Small intestine (tissue), 7 donors: ENCODE data around the gene PHYHIPL. TPM values are rescaled to one million over a fixed set of nuclear protein-coding genes. Genes with fewer than 3 reads are reported as not detected.
"Not testable (repeated sequence)": the region's sequence is repeated elsewhere in the genome, so short reads cannot be mapped to it uniquely, and the experiment has no call there.

Source experiments
- DNase-seq, 2 donors: peaks; one replicate each; pipeline versions ENCODE4 v3.0.0 to v3.0.0-alpha.2; 2013
- FAIRE-seq: peaks from 2 replicates; lab custom pipeline; 2012; peaks lifted over from hg19 to GRCh38; lab: Jason Lieb, UNC
- H3K27ac ChIP-seq, 3 donors: one replicate each; pipeline ENCODE4 v1.5.1; 2013; ENCODE audit warnings: low read length in 2 of 3, mild to moderate bottlenecking in 2 of 3, control low read depth in 1 of 3, inconsistent platforms in 1 of 3, low read depth in 1 of 3, moderate library complexity in 1 of 3
- H3K27me3 ChIP-seq, 3 donors: one replicate each; pipeline ENCODE4 v1.6.1; 2013; ENCODE audit warnings: low read length in 3 of 3, inconsistent platforms in 1 of 3; ENCODE audit not compliant: control insufficient read depth in 3 of 3, insufficient read depth in 3 of 3
- H3K36me3 ChIP-seq, 3 donors: one replicate each; pipeline ENCODE4 v1.6.1; 2013; ENCODE audit warnings: low read length in 3 of 3, inconsistent platforms in 1 of 3, low read depth in 1 of 3, mild to moderate bottlenecking in 1 of 3, moderate library complexity in 1 of 3; ENCODE audit not compliant: control insufficient read depth in 3 of 3, insufficient read depth in 2 of 3
- H3K4me1 ChIP-seq, 3 donors: one replicate each; pipeline ENCODE4 v1.6.1; 2013; ENCODE audit warnings: low read length in 2 of 3, inconsistent platforms in 1 of 3, low read depth in 1 of 3, mild to moderate bottlenecking in 1 of 3, moderate library complexity in 1 of 3; ENCODE audit not compliant: control insufficient read depth in 3 of 3, insufficient read depth in 2 of 3
- H3K4me3 ChIP-seq, 3 donors: one replicate each; pipeline ENCODE4 v1.5.1; 2013; ENCODE audit warnings: low read length in 3 of 3, control low read depth in 1 of 3, inconsistent platforms in 1 of 3, low read depth in 1 of 3, mild to moderate bottlenecking in 1 of 3, moderate library complexity in 1 of 3
- H3K9me3 ChIP-seq, 2 donors: one replicate each; pipeline ENCODE4 v1.6.1; 2013; ENCODE audit warnings: low read depth in 1 of 2, low read length in 1 of 2; ENCODE audit not compliant: control insufficient read depth in 2 of 2, insufficient read depth in 1 of 2
- WGBS, 3 donors: extraction: QIAGEN DNeasy Blood & Tissue Kit; methylation state at CpG; one replicate each; pipeline ENCODE4 v1.1.7; 2013; 5-methylcytosine and 5-hydroxymethylcytosine counted together
- polyA plus RNA-seq, 4 donors: library from polyadenylated mRNA; stranded (reverse) in 3 of 4; unstranded in 1 of 4; fragments of 200-250 nt in 3 of 4; fragments of 120-200 nt in 1 of 4; gene quantifications; one replicate each; pipeline versions ENCODE4 v1.2.1 to v1.2.3, GENCODE V29; 2013
- donor health status: healthy with polysubstance abuse.
- donor health status: control.
- donor health status: control.
- donor health status: Bipolar disorder and iron deficiency.
- donor health status: healthy.

Gene PHYHIPL
- polyA plus RNA-seq, 4 donors = 7.0 to 19.7 (median 15.1) TPM

- Histone ChIP-seq H3K27ac (no peak overlapping the region), H3K36me3 (peaks cover 0 to 11% (median 0%) of the 10 kb centered on the region in 3 donors), H3K4me1 (no peaks in the 10 kb centered on the region), H3K9me3 (no peaks in the 10 kb centered on the region), H3K27me3 (no peaks in the 10 kb centered on the region), H3K4me3 (no peak overlapping the region)
- 79 to 94% (median 86%) methylated on average over 2 of the region's 2 CpGs for WGBS, 3 donors
- FAIRE-seq (no peak), DNase-seq (no peak)
Measured at GRCh38 chr10:59212301-59212798, 35.9 kb downstream of the PHYHIPL start.

GRCh38 chr10:59214160-59214559 lies 37.7 kb downstream of the PHYHIPL start:
- FAIRE-seq (peak; percentile 68), DNase-seq (no peak)
- Histone ChIP-seq H3K4me3 (no peak overlapping the region), H3K27ac (no peak overlapping the region), H3K4me1 (no peaks in the 10 kb centered on the region), H3K36me3 (peaks cover 0 to 3% (median 0%) of the 10 kb centered on the region in 3 donors), H3K27me3 (no peaks in the 10 kb centered on the region), H3K9me3 (no peaks in the 10 kb centered on the region)
- WGBS, 3 donors = 92 to 98% (median 94%) methylated on average over 1 of the region's 1 CpG

DNA sequence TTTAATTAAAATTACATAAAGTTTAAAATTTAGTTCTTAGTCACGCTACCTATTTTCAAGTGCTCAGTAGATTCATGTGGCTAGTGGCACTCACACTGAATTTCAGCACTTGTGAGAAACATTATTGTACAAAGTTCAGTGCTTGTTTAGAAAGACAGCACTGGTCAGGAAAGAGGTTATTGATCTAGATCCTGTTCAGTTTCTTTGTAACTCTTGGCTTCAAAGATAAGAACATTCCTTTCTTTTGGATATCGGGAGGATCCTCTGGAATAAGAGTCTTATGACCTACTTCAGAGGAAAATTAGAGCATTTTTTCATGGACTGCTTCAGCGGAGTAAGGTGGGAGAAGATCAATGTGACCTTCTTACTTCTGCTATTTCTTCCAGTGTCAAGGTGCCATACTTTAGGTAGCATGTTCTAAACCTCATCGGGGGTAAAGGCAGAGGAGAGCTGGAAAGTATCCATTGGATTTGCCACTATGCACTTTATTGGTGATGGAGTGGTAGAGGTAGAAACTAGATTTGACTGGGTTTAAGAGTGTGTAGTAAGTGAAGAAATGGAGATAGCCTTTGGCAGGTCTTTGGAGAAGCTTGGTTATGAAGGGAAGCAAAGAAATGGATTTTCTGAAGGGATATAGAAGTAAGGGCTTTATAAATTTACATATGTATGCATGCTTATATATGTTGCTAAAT lies 39.9 kb downstream of the PHYHIPL start:
- no peak for FAIRE-seq
- Histone ChIP-seq H3K4me3 (no peak overlapping the region), H3K9me3 (no peaks in the 10 kb centered on the region), H3K36me3 (peaks cover 0 to 1% (median 0%) of the 10 kb centered on the region in 3 donors), H3K4me1 (no peaks in the 10 kb centered on the region), H3K27ac (no peak overlapping the region), H3K27me3 (no peaks in the 10 kb centered on the region)
- WGBS, 3 donors = 60 to 67% (median 67%) methylated on average over 4 of the region's 4 CpGs
- no peak for DNase-seq

- Histone ChIP-seq H3K4me1 (no peaks in the 10 kb centered on the region), H3K9me3 (no peaks in the 10 kb centered on the region), H3K27me3 (no peaks in the 10 kb centered on the region), H3K4me3 (no peak overlapping the region), H3K36me3 (no peaks in the 10 kb centered on the region), H3K27ac (no peak overlapping the region)
- FAIRE-seq (no peak), DNase-seq (peak; percentile 4 to 13)
Measured at GRCh38 chr10:59222788-59223187, 46.3 kb downstream of the PHYHIPL start.

- H3K4me3 ChIP-seq, H3K27me3 ChIP-seq, H3K36me3 ChIP-seq, H3K27ac ChIP-seq, FAIRE-seq, DNase-seq, H3K4me1 ChIP-seq, H3K9me3 ChIP-seq: not testable (repeated sequence)
- WGBS, 3 donors = 82 to 97% (median 88%) methylated on average over 2 of the region's 2 CpGs
Measured at GRCh38 chr10:59223597-59223996, 47.2 kb downstream of the PHYHIPL start.

DNA sequence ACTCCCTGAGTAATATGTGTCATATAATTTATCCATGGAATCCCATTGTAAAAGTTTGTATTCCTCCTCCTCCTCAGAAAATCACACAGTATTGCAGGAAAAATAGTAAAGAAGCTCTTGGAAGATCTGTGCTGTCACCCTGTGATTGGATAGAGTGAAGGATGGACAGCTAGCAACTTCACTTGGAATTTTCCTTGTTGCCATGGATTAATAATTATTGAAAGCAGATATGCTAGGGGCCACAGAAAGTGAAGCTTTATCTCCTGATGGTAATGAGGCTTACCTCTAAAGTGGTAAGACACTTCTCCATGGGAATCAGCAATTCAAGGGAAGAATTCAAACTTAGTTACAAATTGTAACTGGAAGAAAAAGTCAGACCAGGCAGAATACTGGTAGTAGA lies 48.8 kb downstream of the PHYHIPL start:
- Histone ChIP-seq H3K27ac (no peak overlapping the region), H3K4me3 (no peak overlapping the region), H3K27me3 (no peaks in the 10 kb centered on the region), H3K9me3 (no peaks in the 10 kb centered on the region), H3K4me1 (no peaks in the 10 kb centered on the region), H3K36me3 (peaks cover 0 to 1% (median 0%) of the 10 kb centered on the region in 3 donors)
- DNase-seq = peak in 1 of 2 donors; percentile 17
- no peak for FAIRE-seq

- WGBS, 3 donors = 85 to 89% (median 88%) methylated on average over 3 of the region's 3 CpGs
- Histone ChIP-seq H3K9me3 (no peaks in the 10 kb centered on the region), H3K36me3 (peaks cover 0 to 2% (median 0%) of the 10 kb centered on the region in 3 donors), H3K27ac (no peak overlapping the region), H3K4me1 (no peaks in the 10 kb centered on the region), H3K4me3 (no peak overlapping the region), H3K27me3 (no peaks in the 10 kb centered on the region)
- FAIRE-seq (no peak), DNase-seq (peak in 1 of 2 donors; percentile 4)
Measured at GRCh38 chr10:59227136-59227673, 50.8 kb downstream of the PHYHIPL start.

DNA sequence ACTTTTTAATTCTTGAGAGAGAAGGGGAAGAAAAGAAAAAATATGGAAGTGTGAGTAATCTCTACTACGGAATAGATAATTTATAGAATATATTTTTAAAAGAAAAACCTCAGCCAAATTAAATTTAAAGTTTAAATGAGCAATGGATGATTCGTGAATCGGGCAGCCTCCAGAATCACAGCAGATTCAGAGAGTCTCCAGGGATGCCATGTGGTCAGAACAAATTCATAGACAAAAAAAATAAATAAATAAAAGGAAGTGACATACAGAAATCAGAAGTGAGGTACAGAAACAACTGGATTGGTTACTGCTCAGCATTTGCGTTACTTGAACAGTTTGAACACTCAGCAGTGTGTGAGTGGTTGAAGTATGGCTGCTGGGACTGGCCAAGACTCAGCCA lies 53.0 kb downstream of the PHYHIPL start:
- Histone ChIP-seq H3K4me1 (no peaks in the 10 kb centered on the region), H3K27me3 (no peaks in the 10 kb centered on the region), H3K4me3 (no peak overlapping the region), H3K9me3 (no peaks in the 10 kb centered on the region), H3K36me3 (peaks cover 0 to 2% (median 0%) of the 10 kb centered on the region in 3 donors), H3K27ac (no peak overlapping the region)
- WGBS, 3 donors = 91 to 97% (median 93%) methylated on average over 4 of the region's 4 CpGs
- FAIRE-seq (no peak), DNase-seq (no peak)
